LNCaP clone FGC (cell line): ENCODE data around the gene GRAMD4.

Experiments
- DNase-seq: peaks from one replicate; pipeline ENCODE4 v3.0.0-alpha.2; 2011; ENCODE audit warnings: low read depth
- H3K4me3 ChIP-seq: 2 replicates; pipeline ENCODE4 v1.5.1; 2011; ENCODE audit warnings: mild to moderate bottlenecking, low read depth, low read length, control low read depth
- TF ChIP-seq, protein P1 (sequence below): IDR thresholded peaks from 2 replicates; pipeline ENCODE4 v1.5.1; 2012; ENCODE audit warnings: mild to moderate bottlenecking; ENCODE audit not compliant: control insufficient read depth, insufficient read depth; ENCODE audit errors: extremely low read depth

Gene GRAMD4

DNA sequence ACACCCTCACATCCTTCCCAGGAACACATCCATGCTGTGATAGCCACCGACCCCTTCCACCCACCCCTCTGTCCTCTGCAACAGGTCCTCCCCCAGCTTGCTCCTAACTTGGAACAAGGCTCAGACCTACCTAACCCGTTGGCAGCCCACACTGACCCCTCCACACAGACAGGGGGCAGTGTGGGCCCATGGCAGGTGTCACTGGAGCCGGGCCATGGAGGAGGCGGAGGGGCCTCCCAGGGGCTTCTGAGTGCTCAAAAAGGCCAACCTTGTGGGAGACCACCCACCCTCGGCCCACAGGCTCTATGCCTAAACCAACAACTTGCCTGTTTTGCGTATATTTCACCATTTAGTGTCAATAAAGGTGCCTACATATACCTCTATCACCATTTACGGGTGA, 60.8 kb downstream of the GRAMD4 start:
- no peak for DNase-seq
- H3K4me3 ChIP-seq = no peak overlapping the region
- TF ChIP-seq, protein P1, sequence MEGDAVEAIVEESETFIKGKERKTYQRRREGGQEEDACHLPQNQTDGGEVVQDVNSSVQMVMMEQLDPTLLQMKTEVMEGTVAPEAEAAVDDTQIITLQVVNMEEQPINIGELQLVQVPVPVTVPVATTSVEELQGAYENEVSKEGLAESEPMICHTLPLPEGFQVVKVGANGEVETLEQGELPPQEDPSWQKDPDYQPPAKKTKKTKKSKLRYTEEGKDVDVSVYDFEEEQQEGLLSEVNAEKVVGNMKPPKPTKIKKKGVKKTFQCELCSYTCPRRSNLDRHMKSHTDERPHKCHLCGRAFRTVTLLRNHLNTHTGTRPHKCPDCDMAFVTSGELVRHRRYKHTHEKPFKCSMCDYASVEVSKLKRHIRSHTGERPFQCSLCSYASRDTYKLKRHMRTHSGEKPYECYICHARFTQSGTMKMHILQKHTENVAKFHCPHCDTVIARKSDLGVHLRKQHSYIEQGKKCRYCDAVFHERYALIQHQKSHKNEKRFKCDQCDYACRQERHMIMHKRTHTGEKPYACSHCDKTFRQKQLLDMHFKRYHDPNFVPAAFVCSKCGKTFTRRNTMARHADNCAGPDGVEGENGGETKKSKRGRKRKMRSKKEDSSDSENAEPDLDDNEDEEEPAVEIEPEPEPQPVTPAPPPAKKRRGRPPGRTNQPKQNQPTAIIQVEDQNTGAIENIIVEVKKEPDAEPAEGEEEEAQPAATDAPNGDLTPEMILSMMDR = no peak

DNA sequence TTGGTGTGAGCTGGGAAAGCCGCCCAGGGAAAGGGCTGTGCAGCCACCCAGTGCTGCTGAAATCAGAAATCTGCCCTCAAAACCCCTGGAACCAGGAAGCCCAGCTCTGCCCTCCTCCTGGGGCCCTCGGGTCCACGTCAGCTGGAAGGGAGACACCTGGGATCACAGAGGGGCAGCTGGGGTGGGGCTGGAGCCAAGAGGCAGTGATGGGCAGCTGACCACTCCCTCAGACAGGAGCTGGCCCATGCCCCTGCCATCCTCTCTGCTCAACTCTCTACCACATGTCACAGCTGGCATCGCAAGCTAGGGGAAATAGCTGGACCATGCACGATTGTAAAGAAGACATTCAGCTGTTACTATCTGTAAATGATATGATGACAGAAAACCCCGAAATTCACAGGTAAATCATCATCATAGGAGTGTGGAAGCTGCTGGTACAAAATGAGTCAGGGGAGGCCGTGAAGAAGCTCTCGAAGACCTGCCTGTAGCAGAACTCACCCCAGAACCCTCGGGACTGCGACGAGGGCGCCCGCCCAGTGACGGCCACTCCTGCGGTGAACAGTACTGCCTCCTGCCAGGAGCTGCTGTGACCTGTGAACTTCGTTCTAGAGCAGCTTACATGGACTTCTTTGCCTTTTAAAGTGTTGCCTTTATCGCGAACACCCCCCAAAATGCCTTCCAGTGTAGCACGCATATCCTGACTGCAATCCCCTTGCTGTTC, 62.0 kb downstream of the GRAMD4 start:
- no peak overlapping the region for H3K4me3 ChIP-seq
- TF ChIP-seq, protein P1 = no peak
- DNase-seq = no peak

DNA sequence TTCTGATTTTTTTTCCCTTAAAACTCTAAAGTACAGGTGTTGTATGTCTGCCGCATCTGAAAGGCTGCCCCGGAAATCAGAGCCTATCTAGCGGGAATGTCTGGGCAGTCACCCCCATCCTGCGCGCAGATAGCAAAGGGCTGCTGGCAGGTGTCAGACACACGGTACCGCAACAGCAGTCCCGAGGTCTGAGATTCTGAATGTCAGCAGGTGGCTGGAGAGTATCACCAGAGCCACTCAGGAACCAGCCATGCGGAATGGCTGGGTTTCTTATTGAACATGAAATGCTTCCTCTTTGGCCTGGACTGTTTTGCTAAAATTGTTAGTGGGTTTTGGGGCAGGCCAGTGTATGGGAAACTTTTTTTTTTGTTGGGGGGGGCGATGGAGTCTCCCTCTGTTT, 64.5 kb downstream of the GRAMD4 start:
- DNase-seq = no peak
- TF ChIP-seq, protein P1 = no peak
- no peak overlapping the region for H3K4me3 ChIP-seq

DNA sequence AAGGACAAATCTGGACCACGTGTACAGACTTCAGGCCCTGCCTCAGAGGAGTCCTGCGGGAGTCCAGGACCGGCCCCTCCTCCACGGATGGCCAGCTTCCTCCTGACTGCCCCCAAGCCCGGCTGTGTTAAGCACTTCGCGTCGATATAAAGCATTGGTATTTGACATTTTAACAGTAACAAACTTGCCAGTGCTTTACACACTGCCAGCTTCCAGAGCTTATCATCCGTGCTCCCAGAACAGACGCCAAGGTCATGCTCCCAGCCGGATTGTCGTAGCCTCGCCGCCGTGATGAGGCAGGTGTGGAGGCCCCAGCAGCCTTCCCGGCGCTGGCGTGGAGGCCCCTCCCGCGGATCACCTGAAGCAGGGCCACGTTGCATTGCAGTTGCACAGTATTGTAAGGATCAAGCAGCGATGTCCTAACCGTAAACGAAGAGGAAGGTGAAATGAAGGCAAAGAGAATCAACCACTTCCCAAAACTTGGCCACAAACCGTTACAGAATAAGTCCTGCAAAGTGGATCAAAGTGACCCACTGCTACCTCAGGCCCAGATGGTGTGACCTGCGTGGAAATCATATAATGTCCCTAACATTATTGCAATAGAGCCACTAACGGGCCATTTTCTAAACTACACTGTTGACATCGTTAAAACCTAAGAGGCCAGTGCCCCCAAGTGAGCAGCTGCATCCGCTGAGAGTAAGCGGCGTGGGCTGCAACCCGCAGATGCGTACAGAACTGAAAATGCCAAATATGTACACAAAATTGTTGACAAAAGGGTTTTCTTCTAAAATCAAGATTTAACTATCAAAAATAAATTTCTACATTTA, 66.2 kb downstream of the GRAMD4 start:
- TF ChIP-seq, protein P1 = no peak
- DNase-seq = no peak
- no peak overlapping the region for H3K4me3 ChIP-seq

DNA sequence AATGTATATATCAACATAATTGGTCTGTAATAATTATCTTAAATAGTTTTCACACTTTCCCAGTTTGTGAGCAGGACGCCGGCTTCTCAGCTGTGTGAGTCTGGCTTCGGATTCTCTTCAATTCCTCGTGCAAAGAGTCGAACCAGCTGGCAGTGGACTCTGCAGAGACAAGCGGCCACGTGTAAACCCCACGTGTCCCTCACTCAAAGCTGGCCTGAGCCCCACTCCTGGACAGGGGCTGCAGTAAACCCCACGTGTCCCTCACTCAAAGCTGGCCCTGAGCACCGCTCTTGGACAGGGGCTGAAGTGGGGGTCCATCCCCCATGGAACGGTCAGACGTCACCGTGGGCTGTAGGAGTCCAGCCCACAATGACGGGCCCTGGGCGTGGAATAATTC, 66.9 kb downstream of the GRAMD4 start:
- DNase-seq = no peak
- no peak overlapping the region for H3K4me3 ChIP-seq
- TF ChIP-seq, protein P1 = no peak

DNA sequence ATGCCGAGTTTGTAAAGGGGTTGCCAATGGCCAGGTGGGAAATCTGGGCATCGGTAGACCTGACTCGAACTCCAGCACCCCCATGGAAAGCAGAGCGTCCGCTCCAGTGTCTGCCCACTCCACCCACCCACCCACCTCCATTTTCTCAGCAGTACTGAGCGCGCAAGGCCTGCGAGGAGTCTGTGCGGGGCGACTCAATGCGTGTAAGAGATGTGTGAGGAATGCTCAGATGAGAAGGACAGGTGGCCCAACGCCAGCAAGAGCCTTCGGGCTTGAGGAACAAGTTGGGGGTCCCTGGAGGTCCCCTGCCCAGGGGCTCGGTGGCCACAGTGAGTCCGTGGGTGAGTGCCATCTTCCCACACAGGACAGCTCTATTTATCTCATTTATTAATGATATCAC, 67.3 kb downstream of the GRAMD4 start:
- TF ChIP-seq, protein P1 = no peak
- no peak for DNase-seq

More for the DNA sequence above, 67.3 kb downstream of the GRAMD4 start:
- no peak overlapping the region for H3K4me3 ChIP-seq
